Neural cell (in vitro differentiated cells): ENCODE results near the gene SSTR5. TPM values are rescaled to one million over a fixed set of nuclear protein-coding genes. Genes with fewer than 3 reads are reported as not detected.

ENCODE experiments used
- H2AFZ ChIP-seq: fragments of 200-600, 300-800 bp; sonication (generic), shearing (Covaris generic); 2 replicates; pipeline ENCODE4 v1.6.0; 2014; ENCODE audit warnings: low read depth, mild to moderate bottlenecking, antibody characterized with exemption, low read length, moderate library complexity
- H3F3A ChIP-seq: fragments of 200-600 bp; shearing (Covaris generic); 2 replicates; pipeline ENCODE4 v1.6.1; 2016; ENCODE audit warnings: mild to moderate bottlenecking, moderate library complexity, mixed read lengths, antibody characterized with exemption, low read length; ENCODE audit not compliant: insufficient read depth, poor library complexity, severe bottlenecking
- H3K27ac ChIP-seq: fragments of 200-600, 300-800 bp; sonication (generic), shearing (Covaris generic); 2 replicates; pipeline ENCODE4 v1.5.1; 2014; ENCODE audit warnings: mild to moderate bottlenecking, low read length, moderate library complexity
- H3K27me3 ChIP-seq: fragments of 300-800, 200-600 bp; sonication (generic), shearing (Covaris generic); 2 replicates; pipeline ENCODE4 v1.6.0; 2014; ENCODE audit warnings: mild to moderate bottlenecking, low read depth, low read length, moderate library complexity; ENCODE audit not compliant: insufficient read depth
- H3K36me3 ChIP-seq: fragments of 300-800, 200-600 bp; sonication (generic), shearing (Covaris generic); 2 replicates; pipeline ENCODE4 v1.5.1; 2014; ENCODE audit warnings: mild to moderate bottlenecking, antibody characterized with exemption, low read length, moderate library complexity; ENCODE audit not compliant: insufficient read depth
- H3K4me2 ChIP-seq: fragments of 300-800, 200-600 bp; sonication (generic), shearing (Covaris generic); 2 replicates; pipeline ENCODE4 v1.6.0; 2014; ENCODE audit warnings: mild to moderate bottlenecking, low read length
- H3K4me3 ChIP-seq: fragments of 300-800, 200-600 bp; sonication (generic), shearing (Covaris generic); 2 replicates; pipeline ENCODE4 v1.5.1; 2014; ENCODE audit warnings: mild to moderate bottlenecking, low read length, moderate library complexity
- H3K79me2 ChIP-seq: fragments of 200-600 bp; shearing (Covaris generic); replicated peaks from 2 replicates; pipeline ENCODE4 v1.6.0; 2014; ENCODE audit warnings: mild to moderate bottlenecking, low read length, moderate library complexity; ENCODE audit not compliant: insufficient read depth
- H3K9ac ChIP-seq: fragments of 300-800, 200-600 bp; sonication (generic), shearing (Covaris generic); 2 replicates; pipeline ENCODE4 v1.6.1; 2016; ENCODE audit warnings: mild to moderate bottlenecking, low read length, mixed read lengths
- H3K9me2 ChIP-seq: fragments of 200-600 bp; shearing (Covaris generic); 2 replicates; pipeline ENCODE4 v1.6.1; 2016; ENCODE audit warnings: mild to moderate bottlenecking, low read length, mixed read lengths; ENCODE audit not compliant: insufficient read depth
- H3K9me3 ChIP-seq: fragments of 200-600, 300-800 bp; sonication (generic), shearing (Covaris generic); 2 replicates; pipeline ENCODE4 v1.6.1; 2016; ENCODE audit warnings: mild to moderate bottlenecking, mixed run types, low read length, moderate library complexity, mixed read lengths
- H4K20me1 ChIP-seq: fragments of 200-600 bp; shearing (Covaris generic); 2 replicates; pipeline ENCODE4 v1.6.1; 2016; ENCODE audit warnings: mild to moderate bottlenecking, mixed run types; ENCODE audit not compliant: insufficient read depth
- EP300 ChIP-seq: fragments of 450-650 bp; conservative IDR thresholded peaks from 2 replicates; pipeline ENCODE4 v1.6.1; 2014; ENCODE audit warnings: antibody characterized with exemption, mild to moderate bottlenecking, moderate library complexity; ENCODE audit not compliant: poor library complexity, severe bottlenecking
- EZH2 ChIP-seq: fragments of 200-600, 300-800 bp; shearing (Covaris generic), sonication (generic); IDR thresholded peaks from 2 replicates; pipeline ENCODE4 v1.6.1; 2014; ENCODE audit warnings: antibody characterized with exemption, low read length, borderline replicate concordance, mild to moderate bottlenecking; ENCODE audit not compliant: insufficient read depth, poor library complexity, severe bottlenecking
- MXI1 ChIP-seq: fragments of 450-650 bp; conservative IDR thresholded peaks from 2 replicates; pipeline ENCODE4 v1.6.1; 2014; ENCODE audit warnings: antibody characterized with exemption, mild to moderate bottlenecking; ENCODE audit not compliant: poor library complexity, severe bottlenecking
- POLR2AphosphoS5 ChIP-seq: IDR thresholded peaks from 2 replicates; pipeline ENCODE4 v1.6.1; 2012
- RAD21 ChIP-seq: fragments of 450-650 bp; conservative IDR thresholded peaks from 2 replicates; pipeline ENCODE4 v1.6.1; 2014; ENCODE audit warnings: antibody characterized with exemption, mild to moderate bottlenecking, moderate library complexity
- SMC3 ChIP-seq: fragments of 450-650 bp; conservative IDR thresholded peaks from 2 replicates; pipeline ENCODE4 v1.6.1; 2014; ENCODE audit warnings: antibody characterized with exemption, mild to moderate bottlenecking, moderate library complexity; ENCODE audit not compliant: poor library complexity
- TAF1 ChIP-seq: IDR thresholded peaks from 2 replicates; pipeline ENCODE4 v1.6.1; 2012; ENCODE audit warnings: low read depth
- polyA plus RNA-seq: library from polyadenylated mRNA; depleted of rRNA; stranded (reverse); fragments of >200 nt; gene quantifications from 2 replicates; pipeline ENCODE4 v1.2.3, GENCODE V29; 2014
- TF ChIP-seq, protein P1 (sequence below): IDR thresholded peaks from 2 replicates; pipeline ENCODE4 v1.6.1; 2012; ENCODE audit warnings: borderline replicate concordance
- TF ChIP-seq, protein P2 (sequence below): fragments of 450-650 bp; IDR thresholded peaks from 2 replicates; pipeline ENCODE4 v1.5.1; 2014; ENCODE audit warnings: antibody characterized with exemption, mild to moderate bottlenecking, moderate library complexity; ENCODE audit not compliant: poor library complexity, severe bottlenecking

The SSTR5 gene
- polyA plus RNA-seq, 1 donor from 2014 or later, result not detected

DNA sequence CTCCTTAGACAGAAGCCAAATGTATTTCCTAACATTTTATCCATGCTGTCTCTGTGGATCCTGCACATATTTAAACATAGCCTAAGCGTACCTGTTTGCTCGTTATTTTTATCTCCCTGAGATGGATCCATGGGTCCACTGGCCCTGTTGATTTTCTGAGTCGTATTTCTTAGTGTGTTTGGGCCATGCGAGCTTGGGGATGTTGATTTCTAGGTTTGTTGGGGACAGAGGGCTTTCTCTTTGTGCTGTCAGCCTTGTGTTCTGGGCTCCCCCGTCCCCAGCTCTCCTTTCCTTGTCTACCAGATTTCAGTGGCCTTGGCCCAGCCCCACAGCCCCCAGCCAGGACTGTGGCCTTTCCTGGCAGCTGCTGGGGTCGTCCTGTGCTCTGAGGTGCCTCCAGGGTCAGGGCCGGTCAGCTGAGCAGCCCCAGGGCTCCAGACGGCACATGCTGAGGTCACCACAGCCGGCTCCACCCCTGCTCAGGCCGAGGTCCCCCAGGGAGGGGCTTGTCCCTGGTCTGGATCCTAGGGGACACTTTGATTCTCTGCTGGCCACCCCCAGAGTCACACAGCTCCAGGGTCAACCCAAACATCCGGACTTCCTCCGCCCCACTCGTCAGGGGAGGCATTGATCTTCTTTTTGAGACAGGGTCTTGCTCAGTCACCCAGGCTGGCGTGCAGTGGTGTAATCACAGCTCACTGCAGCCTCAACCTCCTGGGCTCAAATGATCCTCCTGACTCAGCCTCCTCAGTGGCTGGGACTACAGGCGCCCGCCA, 4.4 kb downstream of the SSTR5 start:
- Histone ChIP-seq H3K36me3 (no peaks in the 10 kb centered on the region), H3K9me2 (no peaks in the 10 kb centered on the region), H3K27me3 (peaks cover 16% of the 10 kb centered on the region), H3K9ac (no peak overlapping the region), H4K20me1 (no peaks in the 10 kb centered on the region), H3K9me3 (no peaks in the 10 kb centered on the region), H3K4me3 (no peak overlapping the region), H3K4me2 (no peak overlapping the region), H3K27ac (no peak overlapping the region), H2AFZ (no peak overlapping the region), H3F3A (no peaks in the 10 kb centered on the region), H3K79me2 (no peaks in the 10 kb centered on the region)
- TF ChIP-seq MXI1, result no peak
- TF ChIP-seq EZH2, result no peak
- no peak for TF ChIP-seq POLR2AphosphoS5
- no peak for TF ChIP-seq RAD21
- TF ChIP-seq, protein P1, sequence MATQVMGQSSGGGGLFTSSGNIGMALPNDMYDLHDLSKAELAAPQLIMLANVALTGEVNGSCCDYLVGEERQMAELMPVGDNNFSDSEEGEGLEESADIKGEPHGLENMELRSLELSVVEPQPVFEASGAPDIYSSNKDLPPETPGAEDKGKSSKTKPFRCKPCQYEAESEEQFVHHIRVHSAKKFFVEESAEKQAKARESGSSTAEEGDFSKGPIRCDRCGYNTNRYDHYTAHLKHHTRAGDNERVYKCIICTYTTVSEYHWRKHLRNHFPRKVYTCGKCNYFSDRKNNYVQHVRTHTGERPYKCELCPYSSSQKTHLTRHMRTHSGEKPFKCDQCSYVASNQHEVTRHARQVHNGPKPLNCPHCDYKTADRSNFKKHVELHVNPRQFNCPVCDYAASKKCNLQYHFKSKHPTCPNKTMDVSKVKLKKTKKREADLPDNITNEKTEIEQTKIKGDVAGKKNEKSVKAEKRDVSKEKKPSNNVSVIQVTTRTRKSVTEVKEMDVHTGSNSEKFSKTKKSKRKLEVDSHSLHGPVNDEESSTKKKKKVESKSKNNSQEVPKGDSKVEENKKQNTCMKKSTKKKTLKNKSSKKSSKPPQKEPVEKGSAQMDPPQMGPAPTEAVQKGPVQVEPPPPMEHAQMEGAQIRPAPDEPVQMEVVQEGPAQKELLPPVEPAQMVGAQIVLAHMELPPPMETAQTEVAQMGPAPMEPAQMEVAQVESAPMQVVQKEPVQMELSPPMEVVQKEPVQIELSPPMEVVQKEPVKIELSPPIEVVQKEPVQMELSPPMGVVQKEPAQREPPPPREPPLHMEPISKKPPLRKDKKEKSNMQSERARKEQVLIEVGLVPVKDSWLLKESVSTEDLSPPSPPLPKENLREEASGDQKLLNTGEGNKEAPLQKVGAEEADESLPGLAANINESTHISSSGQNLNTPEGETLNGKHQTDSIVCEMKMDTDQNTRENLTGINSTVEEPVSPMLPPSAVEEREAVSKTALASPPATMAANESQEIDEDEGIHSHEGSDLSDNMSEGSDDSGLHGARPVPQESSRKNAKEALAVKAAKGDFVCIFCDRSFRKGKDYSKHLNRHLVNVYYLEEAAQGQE, result no peak
- TF ChIP-seq, protein P2, sequence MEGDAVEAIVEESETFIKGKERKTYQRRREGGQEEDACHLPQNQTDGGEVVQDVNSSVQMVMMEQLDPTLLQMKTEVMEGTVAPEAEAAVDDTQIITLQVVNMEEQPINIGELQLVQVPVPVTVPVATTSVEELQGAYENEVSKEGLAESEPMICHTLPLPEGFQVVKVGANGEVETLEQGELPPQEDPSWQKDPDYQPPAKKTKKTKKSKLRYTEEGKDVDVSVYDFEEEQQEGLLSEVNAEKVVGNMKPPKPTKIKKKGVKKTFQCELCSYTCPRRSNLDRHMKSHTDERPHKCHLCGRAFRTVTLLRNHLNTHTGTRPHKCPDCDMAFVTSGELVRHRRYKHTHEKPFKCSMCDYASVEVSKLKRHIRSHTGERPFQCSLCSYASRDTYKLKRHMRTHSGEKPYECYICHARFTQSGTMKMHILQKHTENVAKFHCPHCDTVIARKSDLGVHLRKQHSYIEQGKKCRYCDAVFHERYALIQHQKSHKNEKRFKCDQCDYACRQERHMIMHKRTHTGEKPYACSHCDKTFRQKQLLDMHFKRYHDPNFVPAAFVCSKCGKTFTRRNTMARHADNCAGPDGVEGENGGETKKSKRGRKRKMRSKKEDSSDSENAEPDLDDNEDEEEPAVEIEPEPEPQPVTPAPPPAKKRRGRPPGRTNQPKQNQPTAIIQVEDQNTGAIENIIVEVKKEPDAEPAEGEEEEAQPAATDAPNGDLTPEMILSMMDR, result no peak
- TF ChIP-seq EP300, result no peak
- TF ChIP-seq TAF1, result no peak
- no peak for TF ChIP-seq SMC3

DNA sequence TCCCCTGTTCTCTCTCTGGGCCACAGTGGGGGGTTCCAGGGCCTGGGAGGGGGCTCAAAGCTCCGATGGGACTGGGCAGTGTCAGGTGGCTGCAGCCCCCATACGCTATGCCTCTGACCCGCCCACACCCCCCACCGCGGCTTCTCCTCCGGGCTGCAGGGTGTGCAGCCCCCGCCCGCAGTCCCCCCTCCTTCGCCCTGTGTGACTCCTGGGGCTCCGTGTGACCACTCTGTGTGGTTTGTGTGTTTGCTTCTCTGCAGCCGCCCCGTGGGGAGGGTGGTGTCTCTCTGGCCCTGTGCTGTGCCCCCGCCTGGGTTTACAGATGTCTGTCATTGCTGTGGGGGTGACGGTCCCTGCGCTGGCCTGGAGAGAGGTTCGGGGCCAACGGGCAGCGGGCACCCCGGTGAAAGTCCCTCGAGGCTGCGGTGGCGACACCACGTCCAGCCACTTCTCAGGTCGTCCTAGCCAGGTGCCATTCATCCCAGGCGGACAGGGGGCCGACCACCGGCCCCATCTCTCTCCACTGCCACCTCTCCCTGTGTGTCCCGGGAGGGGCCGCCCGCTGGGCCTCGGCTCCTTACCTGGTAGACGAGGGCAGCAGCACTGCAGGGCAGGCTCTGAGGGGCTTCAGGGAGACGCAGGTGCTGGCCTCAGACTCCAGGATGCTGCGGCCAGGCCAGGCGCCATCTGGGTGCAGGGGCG, 5.5 kb downstream of the SSTR5 start:
- H3K27ac ChIP-seq, result no peak overlapping the region
- no peaks in the 10 kb centered on the region for H3F3A ChIP-seq
- H2AFZ ChIP-seq, result no peak overlapping the region
- no peaks in the 10 kb centered on the region for H3K9me2 ChIP-seq
- no peak for TF ChIP-seq SMC3
- TF ChIP-seq, protein P1, result no peak
- TF ChIP-seq TAF1, result no peak
- no peak for TF ChIP-seq EZH2
- TF ChIP-seq RAD21, result no peak
- TF ChIP-seq, protein P2, result no peak
- no peak for TF ChIP-seq POLR2AphosphoS5
- TF ChIP-seq MXI1, result no peak
- TF ChIP-seq EP300, result no peak
- H3K9ac ChIP-seq, result no peak overlapping the region
- no peak overlapping the region for H3K4me3 ChIP-seq
- no peak overlapping the region for H3K4me2 ChIP-seq
- no peaks in the 10 kb centered on the region for H3K36me3 ChIP-seq
- H4K20me1 ChIP-seq, result no peaks in the 10 kb centered on the region
- no peaks in the 10 kb centered on the region for H3K79me2 ChIP-seq
- H3K9me3 ChIP-seq, result no peaks in the 10 kb centered on the region
- peaks cover 9% of the 10 kb centered on the region for H3K27me3 ChIP-seq
